Endothelial cell (in vitro differentiated cells): ENCODE data around the gene PRSS22. TPM values are rescaled to one million over a fixed set of nuclear protein-coding genes. Genes with fewer than 3 reads are reported as not detected.

Experiments
- DNase-seq: peaks from one replicate; pipeline ENCODE4 v3.0.0; 2021; ENCODE audit warnings: low spot score
- H3K27ac Mint-ChIP-seq: one replicate; pipeline ENCODE4 v1.8.0; 2021; ENCODE audit warnings: mixed read lengths, inconsistent platforms; ENCODE audit not compliant: unreplicated experiment
- H3K27me3 Mint-ChIP-seq: one replicate; pipeline ENCODE4 v1.8.0; 2021; ENCODE audit warnings: mild to moderate bottlenecking, moderate library complexity, mixed read lengths, inconsistent platforms; ENCODE audit not compliant: unreplicated experiment
- H3K36me3 Mint-ChIP-seq: one replicate; pipeline ENCODE4 v1.8.0; 2021; ENCODE audit warnings: mild to moderate bottlenecking, low read depth, mixed read lengths, inconsistent platforms; ENCODE audit not compliant: unreplicated experiment
- H3K4me1 Mint-ChIP-seq: one replicate; pipeline ENCODE4 v1.8.0; 2021; ENCODE audit warnings: mild to moderate bottlenecking, mixed read lengths, inconsistent platforms; ENCODE audit not compliant: unreplicated experiment
- H3K4me3 Mint-ChIP-seq: one replicate; pipeline ENCODE4 v1.8.0; 2021; ENCODE audit warnings: mild to moderate bottlenecking, mixed read lengths, inconsistent platforms; ENCODE audit not compliant: unreplicated experiment
- H3K9me3 Mint-ChIP-seq: one replicate; pipeline ENCODE4 v1.8.0; 2021; ENCODE audit warnings: mixed read lengths, inconsistent platforms; ENCODE audit not compliant: unreplicated experiment
- total RNA-seq: library from RNA; stranded (reverse); fragmentation: NEBNext Ultra II Directional; extraction: Animal tissue kit (Norgen Biotek cat#: 25700); gene quantifications from one replicate; pipeline ENCODE4 v1.2.1, GENCODE V29; 2021; ENCODE audit not compliant: unreplicated experiment
- TF ChIP-seq, protein P1 (sequence below): fragments of 200-600 bp; sonication (generic); IDR thresholded peaks from one replicate; pipeline ENCODE4 v1.5.0; 2021; ENCODE audit warnings: antibody characterized with exemption; ENCODE audit not compliant: unreplicated experiment

PRSS22 gene
- total RNA-seq, 1 donor from 2014 or later = 0.59 TPM

DNA sequence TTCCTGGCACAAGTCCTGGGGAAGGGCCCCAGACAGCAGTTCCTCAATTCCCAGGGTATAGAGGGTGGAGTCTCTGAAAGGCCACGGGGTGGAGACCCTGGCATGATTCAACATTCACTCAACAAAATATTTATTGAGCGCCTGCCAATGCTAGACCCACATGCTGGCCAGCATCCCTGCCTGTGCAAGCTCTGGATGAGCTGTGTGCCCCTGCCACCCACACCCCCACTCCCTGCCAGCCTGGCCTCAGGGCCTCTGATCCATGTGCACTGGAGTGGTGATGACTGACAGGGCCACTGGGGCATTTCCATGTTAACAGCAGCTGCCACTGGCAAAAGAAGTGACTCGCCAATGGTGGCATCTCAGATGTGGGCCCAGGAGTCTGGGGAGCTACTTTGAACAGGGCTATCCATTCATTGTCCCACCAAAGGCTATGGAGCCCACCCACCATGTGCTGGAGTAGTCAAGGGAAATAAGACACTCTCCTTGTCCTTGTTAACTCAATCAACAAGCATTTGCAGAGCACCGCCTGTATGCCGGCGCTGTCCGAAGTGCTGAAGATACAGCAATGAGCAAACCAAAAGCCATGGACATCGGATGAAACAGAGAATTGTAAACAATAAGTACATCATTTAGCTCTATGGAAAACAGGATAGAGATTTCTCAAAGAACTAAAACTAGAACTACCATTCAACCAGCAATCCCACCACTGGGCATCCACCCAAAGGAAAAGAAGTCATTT lies 3.0 kb upstream of the PRSS22 start:
- Mint-ChIP-seq H3K4me3 (no peak overlapping the region), H3K27ac (no peak overlapping the region), H3K4me1 (peaks cover 10% of the 10 kb centered on the region), H3K9me3 (no peaks in the 10 kb centered on the region), H3K27me3 (peaks cover 8% of the 10 kb centered on the region), H3K36me3 (no peaks in the 10 kb centered on the region)
- TF ChIP-seq, protein P1, sequence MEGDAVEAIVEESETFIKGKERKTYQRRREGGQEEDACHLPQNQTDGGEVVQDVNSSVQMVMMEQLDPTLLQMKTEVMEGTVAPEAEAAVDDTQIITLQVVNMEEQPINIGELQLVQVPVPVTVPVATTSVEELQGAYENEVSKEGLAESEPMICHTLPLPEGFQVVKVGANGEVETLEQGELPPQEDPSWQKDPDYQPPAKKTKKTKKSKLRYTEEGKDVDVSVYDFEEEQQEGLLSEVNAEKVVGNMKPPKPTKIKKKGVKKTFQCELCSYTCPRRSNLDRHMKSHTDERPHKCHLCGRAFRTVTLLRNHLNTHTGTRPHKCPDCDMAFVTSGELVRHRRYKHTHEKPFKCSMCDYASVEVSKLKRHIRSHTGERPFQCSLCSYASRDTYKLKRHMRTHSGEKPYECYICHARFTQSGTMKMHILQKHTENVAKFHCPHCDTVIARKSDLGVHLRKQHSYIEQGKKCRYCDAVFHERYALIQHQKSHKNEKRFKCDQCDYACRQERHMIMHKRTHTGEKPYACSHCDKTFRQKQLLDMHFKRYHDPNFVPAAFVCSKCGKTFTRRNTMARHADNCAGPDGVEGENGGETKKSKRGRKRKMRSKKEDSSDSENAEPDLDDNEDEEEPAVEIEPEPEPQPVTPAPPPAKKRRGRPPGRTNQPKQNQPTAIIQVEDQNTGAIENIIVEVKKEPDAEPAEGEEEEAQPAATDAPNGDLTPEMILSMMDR = no peak
- no peak for DNase-seq

DNA sequence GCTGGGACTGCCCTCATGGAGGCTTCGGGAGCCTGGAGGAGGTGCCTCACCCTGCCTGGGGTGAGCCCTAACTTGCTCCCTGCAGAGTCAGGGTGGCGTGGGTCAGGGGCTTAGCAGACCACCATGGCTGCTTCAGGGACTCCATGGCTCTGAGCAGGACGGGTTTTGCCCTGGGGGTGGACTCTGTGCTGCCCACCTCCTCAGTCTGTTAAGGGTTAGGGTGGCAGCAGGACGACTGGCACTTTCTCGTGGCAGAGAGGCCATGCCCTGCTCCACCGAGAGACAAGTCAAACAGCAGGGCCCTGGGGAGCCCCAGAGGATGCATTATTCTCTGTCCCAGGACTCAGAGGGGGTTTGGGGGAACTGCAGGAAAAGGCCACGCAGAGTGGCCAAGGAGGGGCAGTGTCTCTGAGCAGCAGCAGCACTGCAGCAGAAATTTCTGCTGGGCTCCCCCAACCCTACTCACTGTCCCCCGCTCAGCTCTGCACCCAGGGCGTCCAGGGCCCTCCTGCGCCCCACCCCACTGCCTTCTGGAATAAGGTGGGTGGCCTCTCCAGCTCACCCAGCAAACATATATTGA lies 1.8 kb upstream of the PRSS22 start:
- TF ChIP-seq, protein P1 = no peak
- no peaks in the 10 kb centered on the region for H3K36me3 Mint-ChIP-seq
- no peak overlapping the region for H3K4me3 Mint-ChIP-seq
- H3K4me1 Mint-ChIP-seq = peaks cover 2% of the 10 kb centered on the region
- DNase-seq = no peak
- H3K9me3 Mint-ChIP-seq = no peaks in the 10 kb centered on the region
- H3K27ac Mint-ChIP-seq = no peak overlapping the region
- peaks cover 8% of the 10 kb centered on the region for H3K27me3 Mint-ChIP-seq

DNA sequence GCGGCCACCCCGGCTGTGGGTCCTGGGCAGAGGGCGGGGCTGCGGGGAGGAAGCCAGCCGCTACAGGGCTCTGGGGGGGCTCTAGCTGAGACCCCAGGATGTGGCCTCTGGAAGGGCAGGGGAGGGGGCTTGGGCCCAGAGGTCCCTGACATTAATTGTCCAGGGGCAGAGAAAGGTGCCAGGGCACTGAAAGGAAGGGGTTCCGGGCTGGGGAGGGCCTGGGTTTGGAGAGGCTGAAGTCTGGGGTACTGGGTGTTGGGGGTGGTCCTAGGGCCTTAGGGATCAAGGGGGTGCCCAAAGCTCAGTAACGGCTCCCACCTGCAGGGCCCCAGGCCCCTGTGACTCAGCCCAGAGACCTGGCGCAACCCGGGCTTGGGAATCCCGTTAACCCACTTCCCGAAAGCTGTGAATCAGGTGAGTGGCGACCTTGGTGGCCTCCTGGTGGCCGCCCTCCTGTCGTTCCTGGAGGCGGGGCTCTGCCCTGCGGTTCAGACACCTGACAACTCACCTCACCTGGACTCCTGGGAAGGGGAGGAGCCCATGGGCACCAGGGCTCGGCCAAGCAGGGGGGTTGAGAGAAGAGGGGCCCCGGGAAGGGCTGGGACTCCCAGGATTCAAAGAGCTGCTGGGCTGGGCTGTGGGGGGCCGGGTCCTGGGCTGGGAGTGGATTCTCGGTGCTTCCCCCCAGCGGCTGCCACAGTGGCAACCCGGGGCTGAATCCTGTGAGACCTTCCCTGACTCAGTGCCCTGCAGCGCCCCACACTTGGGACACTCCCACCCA lies 465 bp upstream of the PRSS22 start:
- H3K4me1 Mint-ChIP-seq = peaks cover 2% of the 10 kb centered on the region
- peaks cover 9% of the 10 kb centered on the region for H3K36me3 Mint-ChIP-seq
- TF ChIP-seq, protein P1 = no peak
- DNase-seq = no peak
- H3K27me3 Mint-ChIP-seq = peaks cover 8% of the 10 kb centered on the region
- no peak overlapping the region for H3K27ac Mint-ChIP-seq
- H3K4me3 Mint-ChIP-seq = no peak overlapping the region
- H3K9me3 Mint-ChIP-seq = peaks cover 8% of the 10 kb centered on the region

DNA sequence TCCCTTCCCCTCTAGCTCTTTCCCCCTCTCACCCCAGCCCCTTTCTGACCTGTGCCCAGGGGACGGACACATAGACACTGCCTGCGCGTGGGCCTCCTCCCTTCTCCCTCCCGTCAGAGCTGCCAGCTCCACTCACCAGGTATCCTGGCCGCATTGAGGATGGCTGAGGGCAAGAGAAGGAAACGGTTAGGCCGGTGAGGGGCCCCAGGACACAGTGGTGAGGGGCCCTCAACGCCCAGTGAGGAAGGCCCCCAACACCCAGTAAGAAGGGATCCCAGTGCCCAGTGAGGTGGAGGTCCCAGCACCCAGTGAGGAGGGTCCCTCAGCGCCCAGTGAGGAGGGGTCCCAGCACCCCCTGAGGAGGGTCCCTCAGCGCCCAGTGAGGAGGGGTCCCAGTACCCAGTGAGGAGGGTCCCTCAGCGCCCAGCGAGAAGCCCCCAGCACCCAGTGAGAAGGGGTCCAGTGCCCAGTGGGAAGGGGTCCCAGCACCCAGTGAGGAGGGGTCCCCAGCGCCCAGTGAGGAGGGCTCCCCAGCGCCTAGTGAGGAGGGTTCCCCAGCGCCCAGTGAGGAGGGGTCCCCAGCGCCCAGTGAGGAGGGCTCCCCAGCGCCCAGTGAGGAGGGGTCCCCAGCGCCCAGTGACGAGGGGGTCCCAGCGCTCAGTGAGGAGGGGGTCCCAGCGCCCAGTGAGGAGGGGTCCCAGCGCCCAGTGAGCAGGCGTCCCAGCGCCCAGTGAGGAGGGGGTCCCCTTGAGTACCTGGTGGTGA lies 1.1 kb downstream of the PRSS22 start:
- H3K9me3 Mint-ChIP-seq = peaks cover 8% of the 10 kb centered on the region
- TF ChIP-seq, protein P1 = no peak
- no peak overlapping the region for H3K27ac Mint-ChIP-seq
- H3K4me3 Mint-ChIP-seq = no peak overlapping the region
- no peak for DNase-seq
- H3K4me1 Mint-ChIP-seq = peaks cover 2% of the 10 kb centered on the region
- peaks cover 9% of the 10 kb centered on the region for H3K36me3 Mint-ChIP-seq
- peaks cover 8% of the 10 kb centered on the region for H3K27me3 Mint-ChIP-seq
